PC-3 (cell line): ENCODE results near the gene KRT23. TPM values are rescaled to one million over a fixed set of nuclear protein-coding genes. Genes with fewer than 3 reads are reported as not detected.

Experiments used
- ATAC-seq: fragments of 200-7000 bp; cut with Tn5 transposase; 2 replicates; pipeline ENCODE4 v1.9.1; 2020; ENCODE audit warnings: mild to moderate bottlenecking, moderate library complexity
- BruUV-seq: library from RNA; stranded (reverse); fragments of 400-500 nt; replicated peaks from 2 replicates; lab custom pipeline; 2021; lab: Mats Ljungman, UMichigan
- CTCF ChIA-PET: fragments of 300-600 bp; sonication (Branson Sonifier 250); formaldehyde crosslinking; loops from one replicate; lab custom pipeline; 2022; ENCODE audit warnings: antibody characterized with exemption; lab: Charles Lee
- POLR2A ChIA-PET: fragments of 300-600 bp; sonication (Branson Sonifier 250); formaldehyde crosslinking; loops from one replicate; lab custom pipeline; 2022; ENCODE audit warnings: antibody characterized with exemption; ENCODE audit not compliant: unreplicated experiment; lab: Charles Lee
- DNase-seq: peaks from one replicate; pipeline ENCODE4 v3.0.0-alpha.2; 2015
- H2AFZ ChIP-seq: fragments of 300-600 bp; sonication (generic); 2 replicates; pipeline ENCODE4 v1.6.0; 2016; ENCODE audit warnings: antibody characterized with exemption, low read length
- H3F3A ChIP-seq: fragments of 300-600 bp; sonication (generic); one replicate; pipeline ENCODE4 v1.6.0; 2017; ENCODE audit warnings: antibody characterized with exemption, low read length, control low read depth, mild to moderate bottlenecking; ENCODE audit not compliant: unreplicated experiment
- H3K27ac ChIP-seq: fragments of 300-600 bp; sonication (generic); 2 replicates; pipeline ENCODE4 v1.5.1; 2016; ENCODE audit warnings: mild to moderate bottlenecking, low read length
- H3K27me3 ChIP-seq: fragments of 300-600 bp; sonication (generic); 2 replicates; pipeline ENCODE4 v1.6.1; 2016; ENCODE audit warnings: low read length, mixed read lengths
- H3K36me3 ChIP-seq: fragments of 300-600 bp; sonication (generic); 2 replicates; pipeline ENCODE4 v1.6.1; 2016; ENCODE audit warnings: low read depth, mixed run types, low read length, mixed read lengths
- H3K4me1 ChIP-seq: fragments of 300-600 bp; sonication (generic); 2 replicates; pipeline ENCODE4 v1.5.1; 2016; ENCODE audit warnings: low read length; ENCODE audit not compliant: insufficient read depth
- H3K4me2 ChIP-seq: fragments of 300-600 bp; sonication (generic); 2 replicates; pipeline ENCODE4 v1.6.0; 2016; ENCODE audit warnings: low read length
- H3K4me3 ChIP-seq: fragments of 300-600 bp; sonication (generic); 2 replicates; pipeline ENCODE4 v1.5.1; 2016; ENCODE audit warnings: mild to moderate bottlenecking, low read length, mixed read lengths
- H3K79me2 ChIP-seq: fragments of 300-600 bp; sonication (generic); 2 replicates; pipeline ENCODE4 v1.6.1; 2017; ENCODE audit warnings: low read length, mixed read lengths
- H3K9ac ChIP-seq: fragments of 300-600 bp; sonication (generic); 2 replicates; pipeline ENCODE4 v1.6.0; 2016; ENCODE audit warnings: mild to moderate bottlenecking, low read length
- H3K9me2 ChIP-seq: fragments of 300-600 bp; sonication (generic); replicated peaks from 2 replicates; pipeline ENCODE4 v1.6.1; 2016; ENCODE audit warnings: mixed run types, low read length, mixed read lengths
- H3K9me3 ChIP-seq: fragments of 300-600 bp; sonication (generic); 2 replicates; pipeline ENCODE4 v1.6.1; 2016; ENCODE audit warnings: low read length, mixed read lengths
- H4K20me1 ChIP-seq: fragments of 300-600 bp; sonication (generic); 2 replicates; pipeline ENCODE4 v1.6.1; 2016; ENCODE audit warnings: low read length, mixed read lengths
- EZH2 ChIP-seq: fragments of 300-600 bp; sonication (generic); IDR thresholded peaks from one replicate; pipeline ENCODE4 v1.6.1; 2017; ENCODE audit warnings: antibody characterized with exemption, mild to moderate bottlenecking, low read length; ENCODE audit not compliant: unreplicated experiment
- EZH2phosphoT487 ChIP-seq: fragments of 300-600 bp; sonication (generic); IDR thresholded peaks from 2 replicates; pipeline ENCODE4 v1.6.1; 2018; ENCODE audit warnings: mild to moderate bottlenecking, antibody characterized with exemption, low read length, borderline replicate concordance
- intact Hi-C: fragments of 100-400 bp; cut with micrococcal nuclease; formaldehyde crosslinking; loops from 2 replicates; pipeline ENCODE4 v1.9.0; 2023
- total RNA-seq: library from RNA; depleted of rRNA; stranded (reverse); fragments of >200 nt; gene quantifications from 2 replicates; pipeline ENCODE4 v1.2.3, GENCODE V29; 2014
- TF ChIP-seq, protein P1 (sequence below): fragments of 300-600 bp; sonication (generic); conservative IDR thresholded peaks from 2 replicates; pipeline ENCODE4 v1.5.1; 2017; ENCODE audit warnings: antibody characterized with exemption, low read depth, mild to moderate bottlenecking, low read length

KRT23 gene
- total RNA-seq, 1 experiment from 2014 or later, result not detected

DNA sequence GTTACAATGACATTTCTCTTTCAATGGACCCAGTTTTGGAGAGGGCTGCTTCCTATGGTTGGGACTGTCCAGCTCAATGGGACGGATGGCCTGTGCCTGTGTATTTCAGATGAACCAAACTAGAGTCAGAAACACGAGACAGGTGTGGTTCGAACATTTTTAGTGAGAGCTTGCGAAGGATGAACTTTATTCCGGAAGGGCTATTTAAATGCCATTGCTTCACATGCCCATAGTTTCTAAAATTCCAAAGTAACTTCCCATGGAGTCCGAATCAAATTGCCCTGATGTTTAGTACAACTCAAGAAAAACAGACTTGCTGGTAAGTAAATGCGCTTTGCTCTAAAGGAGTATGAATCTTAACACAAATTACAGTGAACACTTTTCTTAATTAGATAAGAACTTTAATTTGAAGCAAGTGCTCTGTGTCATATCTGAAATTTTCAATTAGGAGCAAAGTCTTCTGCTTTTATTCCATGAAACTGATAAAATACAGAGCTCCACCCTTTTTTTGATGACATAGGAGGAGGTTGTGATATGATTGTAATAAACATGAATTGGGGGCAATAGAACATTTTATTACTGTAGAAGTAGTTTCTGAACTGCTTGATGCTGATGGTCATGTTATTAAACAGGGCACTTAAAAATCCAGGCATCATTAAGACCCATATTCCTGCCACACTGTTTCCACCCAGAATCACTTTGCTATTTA lies 53.7 kb downstream of the KRT23 start:
- Histone ChIP-seq H3K27ac (no peak overlapping the region), H3K9me2 (no peaks in the 10 kb centered on the region), H3K4me3 (no peak overlapping the region), H3K79me2 (no peaks in the 10 kb centered on the region), H3K36me3 (no peaks in the 10 kb centered on the region), H2AFZ (no peak overlapping the region), H3K4me1 (peaks cover 5% of the 10 kb centered on the region; the same call in 1 of the 2 replicates), H3K27me3 (no peaks in the 10 kb centered on the region), H4K20me1 (no peaks in the 10 kb centered on the region), H3F3A (no peaks in the 10 kb centered on the region), H3K9me3 (no peaks in the 10 kb centered on the region), H3K4me2 (no peak overlapping the region), H3K9ac (no peak overlapping the region)
- ChIA-PET CTCF (no interaction called here), POLR2A (no interaction called here)
- ATAC-seq, result no peak
- intact Hi-C loops, result no loop called here
- BruUV-seq, result no TSS peak
- DNase-seq, result no peak
- TF ChIP-seq, protein P1, sequence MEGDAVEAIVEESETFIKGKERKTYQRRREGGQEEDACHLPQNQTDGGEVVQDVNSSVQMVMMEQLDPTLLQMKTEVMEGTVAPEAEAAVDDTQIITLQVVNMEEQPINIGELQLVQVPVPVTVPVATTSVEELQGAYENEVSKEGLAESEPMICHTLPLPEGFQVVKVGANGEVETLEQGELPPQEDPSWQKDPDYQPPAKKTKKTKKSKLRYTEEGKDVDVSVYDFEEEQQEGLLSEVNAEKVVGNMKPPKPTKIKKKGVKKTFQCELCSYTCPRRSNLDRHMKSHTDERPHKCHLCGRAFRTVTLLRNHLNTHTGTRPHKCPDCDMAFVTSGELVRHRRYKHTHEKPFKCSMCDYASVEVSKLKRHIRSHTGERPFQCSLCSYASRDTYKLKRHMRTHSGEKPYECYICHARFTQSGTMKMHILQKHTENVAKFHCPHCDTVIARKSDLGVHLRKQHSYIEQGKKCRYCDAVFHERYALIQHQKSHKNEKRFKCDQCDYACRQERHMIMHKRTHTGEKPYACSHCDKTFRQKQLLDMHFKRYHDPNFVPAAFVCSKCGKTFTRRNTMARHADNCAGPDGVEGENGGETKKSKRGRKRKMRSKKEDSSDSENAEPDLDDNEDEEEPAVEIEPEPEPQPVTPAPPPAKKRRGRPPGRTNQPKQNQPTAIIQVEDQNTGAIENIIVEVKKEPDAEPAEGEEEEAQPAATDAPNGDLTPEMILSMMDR, result no peak
- TF ChIP-seq EZH2phosphoT487 (no peak), EZH2 (no peak)

- intact Hi-C loops, result no loop called here
- TF ChIP-seq EZH2, result no peak
- TF ChIP-seq EZH2phosphoT487, result no peak
- TF ChIP-seq, protein P1, result no peak
- no peaks in the 10 kb centered on the region for H3K79me2 ChIP-seq
- no peak overlapping the region for H3K27ac ChIP-seq
- no TSS peak for BruUV-seq
- H3K36me3 ChIP-seq, result no peaks in the 10 kb centered on the region
- POLR2A ChIA-PET, result no interaction called here
- no peak for ATAC-seq
- peaks cover 5% of the 10 kb centered on the region; the same call in 1 of the 2 replicates for H3K4me1 ChIP-seq
- H3K4me2 ChIP-seq, result no peak overlapping the region
- H3K27me3 ChIP-seq, result no peaks in the 10 kb centered on the region
- no peak for DNase-seq
- H2AFZ ChIP-seq, result no peak overlapping the region
- H4K20me1 ChIP-seq, result no peaks in the 10 kb centered on the region
- no peaks in the 10 kb centered on the region for H3K9me2 ChIP-seq
- CTCF ChIA-PET, result no interaction called here
- H3F3A ChIP-seq, result no peaks in the 10 kb centered on the region
- H3K4me3 ChIP-seq, result no peak overlapping the region
- no peak overlapping the region for H3K9ac ChIP-seq
- H3K9me3 ChIP-seq, result no peaks in the 10 kb centered on the region
These were observed 54.4 kb downstream of the KRT23 start for GRCh38 chr17:40883031-40883430.

DNA sequence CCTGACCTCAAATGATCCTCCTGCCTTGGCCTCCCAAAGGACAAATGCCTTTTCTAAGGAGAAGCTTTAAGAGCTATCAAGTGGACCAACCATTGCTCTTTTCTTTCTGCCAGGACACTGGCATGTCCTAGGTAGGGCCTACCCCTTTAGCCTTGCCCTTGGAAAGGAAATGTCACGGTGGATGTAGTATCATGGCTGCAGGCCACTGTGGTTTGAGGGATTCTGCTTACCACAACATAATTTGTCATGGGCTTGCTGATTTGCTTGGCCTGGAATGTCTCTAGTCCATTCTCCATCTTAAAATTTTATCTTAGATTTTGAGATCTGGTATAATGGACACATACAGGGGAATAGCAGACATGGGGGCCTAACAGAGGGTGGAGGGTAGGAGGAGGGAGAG lies 58.4 kb downstream of the KRT23 start:
- H3K4me2 ChIP-seq, result no peak overlapping the region
- no peaks in the 10 kb centered on the region for H3F3A ChIP-seq
- DNase-seq (no peak), ATAC-seq (no peak)
- H3K9ac ChIP-seq, result no peak overlapping the region
- H2AFZ ChIP-seq, result no peak overlapping the region
- H3K9me2 ChIP-seq, result no peaks in the 10 kb centered on the region
- TF ChIP-seq, protein P1, result no peak
- TF ChIP-seq EZH2phosphoT487, result no peak
- no peak overlapping the region for H3K27ac ChIP-seq
- intact Hi-C loops, result no loop called here
- no peaks in the 10 kb centered on the region for H4K20me1 ChIP-seq
- no peaks in the 10 kb centered on the region for H3K79me2 ChIP-seq
- CTCF ChIA-PET, result no interaction called here
- no peak overlapping the region for H3K4me3 ChIP-seq
- POLR2A ChIA-PET, result no interaction called here
- no TSS peak for BruUV-seq
- no peaks in the 10 kb centered on the region for H3K27me3 ChIP-seq
- H3K4me1 ChIP-seq, result no peaks in the 10 kb centered on the region
- no peaks in the 10 kb centered on the region for H3K9me3 ChIP-seq
- H3K36me3 ChIP-seq, result no peaks in the 10 kb centered on the region
